Measurements from ENCODE around the gene GRM1. TPM values are rescaled to one million over a fixed set of nuclear protein-coding genes. Genes with fewer than 3 reads are reported as not detected.
A peak's percentile ranks its signal among the peaks of the same experiment; 100 is the strongest.

GRM1 gene
- total and polyA plus RNA-seq, 3 donors from 2014 or later, result 1.3 to 5.6 (median 2.0) TPM

- H3K4me1 ChIP-seq, result no peaks in the 10 kb centered on the region
- H3K27me3 ChIP-seq, result no peaks in the 10 kb centered on the region
- H3K4me3 ChIP-seq, result no peak overlapping the region
- no peaks in the 10 kb centered on the region for H3K9me3 ChIP-seq
- no peak for TF ChIP-seq CTCF (IDR thresholded peaks at IDR 0.05)
- TF ChIP-seq POLR2A (IDR thresholded peaks at IDR 0.05), result no peak
- no peak for DNase-seq
- no peak overlapping the region for H3K27ac ChIP-seq
- no peaks in the 10 kb centered on the region for H3K36me3 ChIP-seq (ENCODE audit: low read depth, missing control alignments)
- WGBS, 2 donors, result 84 to 91% methylated on average over 1 of the region's 1 CpG
- intact Hi-C loops (cut with DNase I; ENCODE audit: low total_unique reads), result no loop called here
Measured at GRCh38 chr6:146040360-146040759, 11.5 kb downstream of the GRM1 start.

DNA sequence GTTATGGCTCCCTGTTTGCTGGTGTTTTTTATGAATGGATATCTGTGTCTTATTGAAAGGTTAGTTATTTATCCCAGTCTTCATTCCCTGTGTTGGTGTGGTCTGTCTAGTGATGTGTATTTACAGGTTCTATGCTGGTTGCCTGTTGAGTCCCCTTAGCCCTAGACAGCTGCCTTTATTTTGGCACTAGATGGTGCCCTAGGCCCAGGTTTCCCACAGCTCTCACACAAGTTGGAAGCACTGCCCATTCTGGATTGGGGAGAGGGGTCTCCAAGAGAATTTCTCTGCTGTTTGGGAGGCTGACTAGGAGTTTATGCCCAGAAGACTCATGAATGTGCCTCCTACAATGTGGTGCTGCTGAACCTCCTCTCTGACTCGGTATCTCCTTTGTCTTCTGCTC, 12.4 kb downstream of the GRM1 start:
- Histone ChIP-seq H3K9me3 (no peaks in the 10 kb centered on the region), H3K4me3 (no peak overlapping the region), H3K36me3 (ENCODE audit: low read depth, missing control alignments) (no peaks in the 10 kb centered on the region), H3K4me1 (no peaks in the 10 kb centered on the region), H3K27me3 (no peaks in the 10 kb centered on the region), H3K27ac (no peak overlapping the region)
- peak; percentile 43 for DNase-seq
- WGBS, 2 donors, result 33 to 45% methylated on average over 1 of the region's 1 CpG
- intact Hi-C loops (cut with DNase I; ENCODE audit: low total_unique reads), result no loop called here
- TF ChIP-seq CTCF (IDR thresholded peaks at IDR 0.05) (no peak), POLR2A (IDR thresholded peaks at IDR 0.05) (no peak)

DNA sequence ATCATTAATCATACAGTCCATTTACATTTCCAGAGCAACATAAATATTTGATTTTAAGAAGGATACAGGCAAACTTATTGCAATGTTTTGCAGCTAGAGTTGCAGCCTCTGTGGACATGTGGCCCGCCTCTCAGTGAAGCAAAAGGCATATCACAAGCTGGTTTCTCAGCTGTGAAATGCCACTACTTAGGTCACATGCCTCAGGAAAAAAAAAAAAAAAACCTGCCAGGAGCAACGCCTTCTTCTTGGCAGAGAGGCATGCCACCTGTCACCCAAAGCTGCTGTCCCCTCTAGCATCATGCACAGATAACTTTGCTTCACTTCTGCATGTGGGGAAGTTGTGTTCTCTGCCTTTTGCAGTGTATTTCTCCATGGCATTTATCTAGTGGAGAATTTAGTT, 18.5 kb downstream of the GRM1 start:
- WGBS, 2 donors, result 74 to 79% methylated on average over 2 of the region's 2 CpGs
- TF ChIP-seq POLR2A (IDR thresholded peaks at IDR 0.05) (no peak), CTCF (IDR thresholded peaks at IDR 0.05) (no peak)
- DNase-seq, result no peak
- Histone ChIP-seq H3K9me3 (no peaks in the 10 kb centered on the region), H3K4me3 (no peak overlapping the region), H3K4me1 (no peaks in the 10 kb centered on the region), H3K36me3 (ENCODE audit: low read depth, missing control alignments) (no peaks in the 10 kb centered on the region), H3K27me3 (no peaks in the 10 kb centered on the region), H3K27ac (no peak overlapping the region)
- intact Hi-C loops (cut with DNase I; ENCODE audit: low total_unique reads), result no loop called here

- WGBS, 2 donors, result 80 to 85% methylated on average over 1 of the region's 1 CpG
- TF ChIP-seq POLR2A (IDR thresholded peaks at IDR 0.05) (no peak), CTCF (IDR thresholded peaks at IDR 0.05) (no peak)
Measured at GRCh38 chr6:146050168-146050567, 21.3 kb downstream of the GRM1 start.

DNA sequence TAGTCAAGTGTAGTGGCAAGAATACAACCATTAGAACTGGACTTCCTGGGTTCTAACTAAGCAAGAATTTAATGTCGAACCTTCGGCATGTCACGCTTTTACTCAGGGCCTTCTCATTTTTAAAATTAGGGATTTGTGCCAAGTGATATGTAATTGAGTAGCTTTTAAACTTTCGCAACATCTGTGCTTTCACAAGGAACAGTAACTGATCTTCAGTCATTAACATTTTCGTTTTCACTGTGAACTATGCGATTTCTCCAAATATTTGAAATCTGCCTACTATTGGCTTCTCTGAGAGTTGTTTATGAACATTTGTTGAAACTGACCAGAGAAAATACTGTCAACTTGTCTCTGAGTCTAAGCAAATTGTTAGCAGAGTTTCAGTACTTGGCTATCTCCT, 27.6 kb downstream of the GRM1 start:
- Histone ChIP-seq H3K27me3 (no peaks in the 10 kb centered on the region), H3K27ac (no peak overlapping the region), H3K36me3 (ENCODE audit: low read depth, missing control alignments) (no peaks in the 10 kb centered on the region), H3K4me1 (no peaks in the 10 kb centered on the region), H3K9me3 (no peaks in the 10 kb centered on the region), H3K4me3 (no peak overlapping the region)
- intact Hi-C loops (cut with DNase I; ENCODE audit: low total_unique reads), result no loop called here
- no peak for DNase-seq
- no peak for TF ChIP-seq POLR2A (IDR thresholded peaks at IDR 0.05)
- no peak for TF ChIP-seq CTCF (IDR thresholded peaks at IDR 0.05)
- 87 to 91% methylated on average over 6 of the region's 6 CpGs for WGBS, 2 donors

More at GRCh38 chr6:146050168-146050567, 21.3 kb downstream of the GRM1 start:
- Histone ChIP-seq H3K27me3 (no peaks in the 10 kb centered on the region), H3K9me3 (no peaks in the 10 kb centered on the region), H3K4me3 (no peak overlapping the region), H3K27ac (no peak overlapping the region), H3K36me3 (ENCODE audit: low read depth, missing control alignments) (no peaks in the 10 kb centered on the region), H3K4me1 (no peaks in the 10 kb centered on the region)
- intact Hi-C loops (cut with DNase I; ENCODE audit: low total_unique reads), result no loop called here
- DNase-seq, result no peak
